ENCODE data around the gene ZNF827.

The ZNF827 gene

DNA sequence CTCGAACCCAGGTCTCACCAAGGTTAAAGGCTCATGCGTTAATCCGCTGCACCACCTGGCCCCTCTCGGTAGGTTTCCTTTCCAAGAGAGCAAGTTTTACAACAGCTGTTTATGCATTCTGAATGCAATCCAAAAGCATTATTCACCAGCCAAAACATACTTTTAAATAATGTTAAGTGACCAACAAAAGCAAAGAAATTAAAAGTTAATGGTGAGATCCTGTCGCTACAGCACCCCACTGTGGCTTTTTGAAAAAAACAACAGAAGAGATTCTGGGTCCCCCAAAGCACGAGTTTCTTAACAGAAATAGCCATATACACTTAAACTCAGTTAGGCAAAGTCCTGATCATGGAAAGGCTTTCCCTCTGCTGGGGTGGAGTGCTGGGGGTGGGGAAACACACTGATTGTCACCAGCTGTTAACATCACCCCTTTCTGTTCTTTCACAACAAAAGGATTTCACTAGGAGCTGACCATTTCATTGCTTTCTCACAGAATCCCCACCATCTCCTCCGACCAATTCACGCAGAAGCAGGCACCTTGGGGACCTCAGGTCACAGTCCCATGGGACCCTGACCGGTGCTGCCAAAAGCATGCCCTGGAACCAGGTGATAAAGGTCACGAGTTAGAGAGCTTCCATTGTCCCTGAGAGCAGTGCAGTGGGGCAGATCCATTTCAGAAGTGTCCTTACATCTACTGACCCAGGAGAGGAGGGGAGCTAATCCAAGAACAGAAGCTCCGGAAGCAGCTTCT, 51.2 kb downstream of the ZNF827 start:
- no peak for DNase-seq

DNA sequence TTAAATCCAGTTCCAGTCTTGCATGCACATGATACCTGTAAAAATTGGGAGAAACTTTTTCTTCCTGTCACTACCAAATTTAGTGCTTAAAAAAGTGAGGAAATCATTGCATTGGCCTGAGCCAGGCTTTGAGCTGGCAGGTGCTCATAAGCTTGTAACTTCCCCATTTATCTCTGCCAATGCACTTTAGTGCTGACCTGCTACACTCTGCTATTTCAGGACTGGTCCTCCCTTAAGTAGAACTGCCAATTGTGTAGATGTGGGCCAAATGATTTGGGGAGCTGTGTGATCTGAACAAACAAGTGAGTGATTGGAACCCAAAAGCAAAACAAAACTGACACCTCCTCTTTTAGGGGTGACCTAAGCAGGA, 51.8 kb downstream of the ZNF827 start:
- no peak for DNase-seq

DNA sequence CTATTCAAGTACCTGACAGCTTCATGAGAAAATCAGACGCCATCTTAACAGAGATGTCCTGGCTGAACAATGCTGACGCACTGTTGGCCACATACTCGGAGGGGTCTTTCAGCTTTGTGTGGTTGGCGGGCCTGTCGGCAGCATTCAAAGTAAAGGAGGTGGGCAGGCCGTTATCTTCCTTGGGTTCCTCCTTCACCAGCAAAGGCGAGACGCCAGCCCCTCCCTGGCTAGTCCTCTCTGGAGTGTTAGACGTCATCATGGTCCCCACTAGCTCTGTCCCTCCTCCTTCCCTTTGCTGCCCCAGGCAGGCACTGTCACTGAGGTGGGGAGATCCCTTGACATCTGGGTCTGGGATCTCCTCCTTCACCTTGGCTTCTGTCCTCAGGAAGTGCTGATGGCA, 53.0 kb downstream of the ZNF827 start:
- no peak for DNase-seq

DNA sequence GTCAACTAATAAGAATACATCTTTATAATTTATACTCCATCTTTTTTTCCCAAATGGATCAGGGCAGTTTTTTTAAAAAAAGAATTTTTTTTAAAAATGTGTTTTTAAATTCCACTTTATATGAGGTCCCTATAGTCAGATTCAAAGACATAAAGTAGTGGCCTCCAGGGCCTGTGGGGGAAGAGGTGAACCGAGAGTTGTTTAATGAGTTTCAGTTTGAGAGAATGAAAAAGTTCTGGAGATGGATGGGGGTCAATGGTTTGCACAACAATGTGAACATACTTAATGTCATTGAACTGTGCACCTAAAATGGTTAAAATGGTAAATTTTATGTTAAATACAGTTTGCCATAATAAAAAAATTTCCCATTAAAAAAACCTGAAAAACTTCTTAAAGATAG, 53.8 kb downstream of the ZNF827 start:
- no peak for DNase-seq

DNA sequence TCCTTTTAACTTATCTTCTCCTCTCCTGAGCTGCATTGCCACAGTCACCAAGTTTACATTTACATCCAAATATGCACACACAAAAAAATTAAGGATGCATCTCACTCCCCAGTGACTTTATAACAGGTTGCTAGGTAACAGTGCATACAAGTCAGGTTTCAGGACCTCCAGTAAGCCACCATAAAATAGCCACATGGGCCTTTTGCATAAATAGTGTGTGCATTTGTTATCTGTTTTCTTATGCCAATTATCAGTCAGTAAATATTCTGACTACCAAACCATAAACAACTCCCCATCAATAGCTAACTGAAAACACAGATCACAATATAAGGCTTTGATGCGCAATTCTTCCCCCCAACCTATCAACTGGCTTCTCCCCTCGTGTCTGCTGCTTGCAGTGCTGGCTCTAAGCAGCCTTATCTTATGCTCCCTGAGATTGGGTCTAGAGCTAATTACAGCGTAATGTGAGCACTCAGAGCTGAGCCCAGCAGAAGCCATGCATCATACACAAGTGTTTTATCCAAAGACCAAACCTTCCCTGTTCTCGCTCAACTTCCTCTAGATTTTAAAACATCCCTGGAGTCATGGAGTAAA, 55.4 kb downstream of the ZNF827 start:
- no peak for DNase-seq

DNA sequence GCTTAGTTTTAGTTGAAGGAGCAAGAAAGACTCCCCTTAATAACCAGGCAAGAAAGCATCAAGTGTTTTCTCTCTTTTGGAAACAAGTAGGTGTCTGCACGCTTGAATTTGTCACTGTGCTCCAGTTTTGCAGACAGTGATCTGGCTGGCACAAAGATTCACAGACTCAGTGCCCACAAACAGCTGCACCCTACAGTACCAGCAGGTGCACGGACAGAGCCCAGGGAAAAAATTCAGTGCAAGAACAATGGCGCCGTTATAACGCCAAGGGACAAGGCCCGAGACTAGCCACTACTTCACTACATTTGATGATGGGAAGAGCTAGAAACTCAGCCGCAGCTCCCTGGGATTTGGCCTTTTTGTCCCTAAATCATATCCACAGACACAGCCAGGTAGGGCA, 56.0 kb downstream of the ZNF827 start:
- no peak for DNase-seq

DNA sequence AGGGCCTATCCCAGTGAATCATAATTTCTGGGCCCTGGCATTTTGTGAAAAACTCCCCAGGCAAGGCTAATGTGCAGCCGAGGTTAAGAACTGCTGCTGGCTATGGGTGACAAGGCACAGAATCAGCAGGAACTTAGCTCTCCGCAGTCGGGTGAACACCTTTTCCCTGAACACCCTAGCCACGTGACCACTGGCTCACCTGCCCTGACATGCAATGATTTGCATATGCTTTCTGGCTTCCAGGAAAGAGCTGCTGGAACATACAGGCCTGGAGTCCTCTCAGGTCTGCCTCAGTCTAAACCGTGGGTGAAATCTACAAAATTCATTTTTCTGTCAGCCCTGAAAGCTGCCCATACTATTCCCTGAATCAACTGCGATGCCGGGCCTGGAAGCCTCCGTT, 56.6 kb downstream of the ZNF827 start:
- no peak for DNase-seq

DNA sequence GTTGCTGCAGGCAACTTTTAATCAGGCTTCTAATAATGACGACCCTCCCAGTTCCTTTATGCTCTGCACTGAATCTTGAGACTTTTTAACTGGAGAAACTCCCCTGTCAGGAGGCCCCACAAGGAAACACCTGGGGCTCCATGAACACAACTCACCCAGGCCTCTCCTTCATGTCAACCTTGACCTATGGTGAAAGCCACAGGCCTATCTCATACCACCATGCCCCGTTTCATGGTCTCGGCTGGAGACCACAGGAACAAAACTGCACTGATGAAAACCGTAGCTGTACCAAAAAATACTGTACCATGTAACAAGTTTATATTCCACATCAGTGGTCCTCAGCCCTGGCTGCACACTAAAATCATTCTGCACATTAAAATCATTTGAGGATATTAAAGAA, 57.0 kb downstream of the ZNF827 start:
- DNase-seq = no peak

DNA sequence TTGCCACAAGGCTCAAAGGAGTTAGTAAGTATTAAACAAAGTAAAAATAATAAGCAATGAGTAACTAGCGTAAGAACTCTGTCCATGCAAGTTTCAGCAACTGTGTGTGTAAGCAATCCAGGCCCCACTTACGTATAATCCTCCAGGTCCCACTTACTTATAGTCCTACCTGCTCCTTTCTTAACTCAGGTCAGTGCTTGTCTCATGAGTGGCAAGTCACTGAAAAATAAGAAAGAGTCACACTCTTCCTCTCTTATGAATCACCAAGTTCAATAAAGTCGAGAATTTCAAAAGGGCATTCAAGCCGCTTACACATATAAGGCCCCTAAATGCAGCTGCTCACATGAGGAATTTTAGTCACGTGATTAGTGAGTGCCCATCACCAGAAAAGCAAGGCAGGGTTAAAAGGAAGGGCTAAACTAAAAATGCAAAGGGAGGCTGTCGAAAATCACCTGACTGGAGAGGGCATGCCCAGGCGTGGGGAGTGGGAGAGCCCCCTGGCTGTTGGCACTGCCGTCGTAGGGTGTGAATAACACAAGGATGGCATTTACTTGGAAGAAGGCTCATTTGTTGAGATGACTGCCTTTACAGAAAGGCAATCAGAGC, 58.2 kb downstream of the ZNF827 start:
- DNase-seq = no peak

DNA sequence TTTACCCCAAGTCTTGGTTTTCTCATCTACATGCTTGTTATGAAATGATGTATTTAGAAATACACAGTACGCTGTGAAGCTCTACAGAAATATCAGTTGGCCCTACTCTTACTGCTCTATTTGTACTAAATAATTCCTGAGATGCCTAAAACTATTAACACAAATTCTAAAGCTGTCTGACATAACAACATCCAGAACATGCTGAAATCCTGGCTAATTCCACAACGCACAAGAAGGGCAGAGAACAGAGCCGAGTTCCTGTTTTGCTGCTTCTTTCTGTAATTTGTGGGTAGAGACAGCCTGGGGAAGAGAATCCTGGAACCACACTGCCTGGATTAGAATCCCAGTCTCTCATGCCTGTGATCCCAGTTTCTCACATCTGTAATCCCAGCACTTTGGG, 59.0 kb downstream of the ZNF827 start:
- DNase-seq = no peak

DNA sequence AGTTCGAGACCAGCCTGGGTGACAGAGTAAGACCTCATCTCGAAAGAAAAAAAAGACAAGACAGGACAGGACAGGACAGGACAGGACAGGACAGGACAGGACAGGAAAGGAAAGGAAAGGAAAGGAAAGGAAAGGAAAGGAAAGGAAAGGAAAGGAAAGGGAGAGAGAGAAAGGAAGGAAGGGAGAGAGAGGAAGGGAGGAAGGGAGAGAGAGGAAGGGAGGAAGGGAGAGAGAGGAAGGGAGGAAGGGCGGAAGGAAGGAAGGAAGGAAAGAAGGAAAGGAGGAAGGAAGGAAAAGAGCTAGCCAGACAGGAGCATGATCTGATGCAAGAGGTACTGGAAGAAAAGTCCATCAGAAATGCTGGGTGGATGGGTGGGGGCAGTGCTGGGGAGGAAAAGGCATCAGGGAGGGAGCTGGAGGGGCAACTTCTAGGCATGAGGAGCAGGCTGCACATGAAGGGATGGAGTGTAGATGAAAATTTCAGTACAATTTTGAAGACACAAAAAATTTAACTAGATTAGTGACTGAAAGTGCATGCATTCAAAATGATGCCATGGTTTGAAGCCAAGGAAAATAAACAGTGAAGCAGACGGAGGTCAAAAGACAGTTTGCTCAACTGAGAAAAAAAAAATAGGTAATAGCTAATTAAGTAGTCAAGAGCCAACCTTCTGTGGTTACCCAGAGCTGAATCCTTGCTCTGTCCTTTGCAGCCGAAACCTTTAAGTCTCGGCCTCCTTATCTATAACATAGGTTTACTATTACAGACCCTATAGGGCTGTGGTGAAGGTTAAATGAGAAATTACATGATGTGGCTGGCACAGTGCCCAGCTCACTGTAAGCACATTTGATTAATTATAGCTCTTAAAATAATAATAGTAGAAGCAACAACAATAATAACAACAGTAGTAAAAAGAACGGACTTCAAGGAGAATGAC, 59.9 kb downstream of the ZNF827 start:
- no peak for DNase-seq

DNA sequence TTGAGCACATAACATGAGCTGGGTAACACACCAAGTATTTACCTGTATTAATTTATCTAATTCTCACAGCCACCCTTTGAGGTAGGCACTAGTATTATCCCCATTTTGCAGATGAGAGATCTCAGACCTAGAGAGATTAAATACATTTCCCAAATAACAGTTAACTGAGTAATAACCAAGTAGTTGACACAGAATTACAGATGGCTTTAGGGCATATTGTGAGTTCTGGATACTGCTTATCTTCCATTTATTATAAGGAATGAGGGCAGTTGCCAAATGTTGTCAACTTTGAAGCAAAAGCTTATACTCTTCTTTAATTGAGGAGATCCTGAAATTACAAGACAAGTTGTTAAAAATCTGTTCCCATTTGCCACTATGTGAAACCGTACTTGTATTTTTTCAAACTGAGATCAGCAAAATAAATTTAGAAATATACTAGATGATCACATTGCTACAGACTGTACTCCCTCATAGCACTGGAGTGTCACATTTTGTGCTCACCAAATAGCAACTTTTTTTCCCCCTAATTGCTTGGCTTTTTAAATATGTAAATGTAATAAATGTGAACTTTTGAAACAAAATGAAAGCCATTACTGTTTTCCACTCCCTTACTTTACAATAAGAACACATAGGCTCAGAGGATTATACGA, 62.0 kb downstream of the ZNF827 start:
- DNase-seq = no peak

DNA sequence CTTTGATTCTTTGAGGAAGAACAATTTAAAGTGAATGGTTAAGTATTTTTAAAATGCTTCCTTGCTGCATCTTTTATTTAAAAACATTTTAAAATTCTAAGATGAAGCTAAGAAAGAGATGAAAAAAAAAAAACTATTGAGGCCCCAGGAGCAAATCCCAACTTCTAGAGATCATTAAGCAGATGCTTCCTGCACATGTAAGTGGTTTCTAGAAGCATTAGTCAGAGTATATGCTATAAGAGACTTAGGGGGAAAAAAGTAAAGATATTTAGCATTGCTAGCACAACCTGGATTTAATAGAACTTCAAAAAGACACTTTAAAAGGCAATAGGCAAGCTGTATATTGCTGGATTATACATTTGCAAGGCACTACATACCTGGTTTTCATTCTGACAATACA, 64.7 kb downstream of the ZNF827 start:
- DNase-seq = no peak

DNA sequence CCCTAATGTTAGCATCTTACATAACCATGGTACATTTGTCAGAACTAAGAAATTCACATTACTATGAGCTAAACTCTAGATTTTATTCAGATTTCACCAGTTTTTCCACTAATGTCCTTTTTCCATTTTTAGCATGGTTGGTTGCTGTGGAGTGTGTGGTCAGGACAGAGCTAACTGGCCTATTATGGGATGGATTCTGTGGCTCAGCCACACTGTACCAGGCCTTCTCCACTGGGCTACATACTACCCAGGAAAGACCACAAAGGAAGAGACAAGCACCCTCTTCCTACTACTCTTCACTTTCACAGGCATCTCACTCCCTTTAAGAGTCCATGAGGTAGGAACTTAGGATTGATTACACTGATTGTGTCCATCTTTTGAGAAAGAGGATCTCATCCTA, 67.4 kb downstream of the ZNF827 start:
- no peak for DNase-seq

DNA sequence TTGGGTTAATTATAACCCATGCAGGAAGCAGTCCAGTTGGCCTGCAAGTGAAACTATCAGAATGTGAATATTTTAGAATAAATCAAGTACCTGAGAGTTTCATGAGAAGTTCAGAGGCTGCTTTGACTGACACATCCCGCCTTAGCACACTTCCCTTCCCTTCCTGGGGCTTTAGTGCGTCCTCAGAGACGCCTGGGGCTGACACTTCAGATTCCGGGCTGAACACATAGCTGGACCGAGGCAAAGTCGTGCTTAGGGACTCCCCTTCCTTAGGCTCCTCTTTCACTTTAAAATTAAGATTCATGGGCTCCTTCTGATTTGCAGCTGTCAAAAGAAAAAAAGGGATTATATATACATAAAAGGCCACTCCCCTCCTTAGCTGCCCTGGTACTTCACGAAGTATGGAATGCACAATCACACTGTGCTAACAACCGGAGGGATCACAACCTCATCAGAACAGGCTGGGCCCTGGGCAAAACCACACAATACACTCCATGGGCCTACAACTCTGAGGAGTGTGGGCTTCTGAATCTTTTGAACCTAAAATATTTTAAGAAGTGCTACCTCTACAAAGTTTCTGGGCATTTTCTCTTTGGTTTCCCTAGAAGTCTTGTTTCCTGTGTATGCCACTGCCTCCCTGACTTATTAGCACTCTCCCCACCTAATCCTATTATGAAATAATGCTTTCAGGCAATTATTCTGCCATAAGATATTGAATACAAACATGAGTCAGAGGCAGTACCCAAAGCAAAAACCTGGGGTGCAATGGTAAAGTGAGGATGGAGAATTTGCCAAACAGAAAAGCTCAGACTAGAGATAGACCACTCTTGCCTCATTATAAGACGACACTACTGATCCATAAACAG, 68.2 kb downstream of the ZNF827 start:
- DNase-seq = no peak

DNA sequence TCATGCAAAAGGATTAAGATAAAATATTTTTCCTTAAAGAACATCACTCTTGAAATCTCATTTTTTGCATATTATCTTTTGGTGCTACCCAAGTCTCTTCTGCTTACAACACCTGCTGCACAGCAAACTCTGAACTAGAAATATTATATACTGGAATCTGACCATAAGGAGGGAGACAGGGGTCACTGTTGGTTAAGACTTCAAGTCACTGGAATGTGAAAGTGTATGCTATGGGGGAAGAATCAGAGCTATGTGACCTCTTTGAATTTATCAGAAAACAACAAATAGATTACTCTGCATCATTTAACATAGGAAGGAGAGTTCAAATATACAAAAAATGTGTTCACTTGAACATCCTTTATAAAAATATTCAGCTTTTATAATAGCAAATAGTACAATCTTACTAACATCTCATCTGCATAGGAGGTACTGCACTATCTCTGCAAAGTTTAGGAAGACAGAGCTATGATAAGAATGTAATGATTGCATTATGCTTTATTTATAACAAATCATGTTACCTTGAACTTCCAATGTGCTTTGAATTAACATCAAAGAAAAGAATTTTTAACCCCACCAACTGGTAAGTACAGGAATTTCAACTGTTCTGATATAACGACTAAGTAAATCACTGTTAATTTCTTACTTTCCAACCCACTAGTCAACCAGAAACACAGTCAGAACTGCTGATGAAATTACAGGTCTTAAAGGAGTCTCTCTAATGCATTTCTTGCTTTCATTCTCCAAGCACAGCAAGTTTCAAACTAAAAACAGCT, 69.8 kb downstream of the ZNF827 start:
- no peak for DNase-seq

DNA sequence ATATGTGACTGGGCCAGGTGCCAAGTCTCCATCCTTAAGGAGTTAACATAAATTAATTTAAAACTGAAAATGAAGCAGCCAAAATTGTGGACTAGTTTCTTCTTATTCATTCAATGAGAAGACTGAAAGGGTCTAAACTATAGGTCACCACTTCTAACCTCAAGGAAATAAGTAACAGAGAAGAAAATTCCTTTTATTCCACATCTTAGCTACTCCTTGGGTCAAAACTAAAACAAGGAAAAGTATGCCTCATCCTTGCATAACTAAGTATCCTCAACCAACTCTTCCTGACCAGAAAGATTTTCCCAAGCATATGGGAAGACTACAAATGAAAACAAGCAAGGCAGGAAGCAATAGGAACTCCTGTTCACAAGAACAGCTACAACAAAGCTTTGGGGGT, 71.2 kb downstream of the ZNF827 start:
- DNase-seq = no peak

DNA sequence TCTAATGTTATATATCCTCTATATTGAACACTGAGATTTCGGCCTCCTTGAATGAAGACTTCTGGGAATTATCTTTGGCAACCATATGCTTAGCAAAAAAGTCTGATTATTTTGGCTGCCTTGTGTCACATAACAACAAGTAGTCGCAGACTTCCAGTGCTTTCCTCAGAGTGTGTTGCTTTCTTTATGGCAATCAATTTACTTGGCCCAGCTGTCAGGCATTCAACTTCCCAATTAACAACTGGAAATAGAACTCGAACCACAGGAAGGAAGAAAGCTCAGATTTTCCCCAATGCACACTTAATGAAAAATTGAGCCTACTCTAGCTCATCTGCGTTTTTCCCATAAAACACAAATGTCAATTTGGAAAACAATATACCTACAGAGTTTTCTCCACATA, 71.6 kb downstream of the ZNF827 start:
- no peak for DNase-seq

DNA sequence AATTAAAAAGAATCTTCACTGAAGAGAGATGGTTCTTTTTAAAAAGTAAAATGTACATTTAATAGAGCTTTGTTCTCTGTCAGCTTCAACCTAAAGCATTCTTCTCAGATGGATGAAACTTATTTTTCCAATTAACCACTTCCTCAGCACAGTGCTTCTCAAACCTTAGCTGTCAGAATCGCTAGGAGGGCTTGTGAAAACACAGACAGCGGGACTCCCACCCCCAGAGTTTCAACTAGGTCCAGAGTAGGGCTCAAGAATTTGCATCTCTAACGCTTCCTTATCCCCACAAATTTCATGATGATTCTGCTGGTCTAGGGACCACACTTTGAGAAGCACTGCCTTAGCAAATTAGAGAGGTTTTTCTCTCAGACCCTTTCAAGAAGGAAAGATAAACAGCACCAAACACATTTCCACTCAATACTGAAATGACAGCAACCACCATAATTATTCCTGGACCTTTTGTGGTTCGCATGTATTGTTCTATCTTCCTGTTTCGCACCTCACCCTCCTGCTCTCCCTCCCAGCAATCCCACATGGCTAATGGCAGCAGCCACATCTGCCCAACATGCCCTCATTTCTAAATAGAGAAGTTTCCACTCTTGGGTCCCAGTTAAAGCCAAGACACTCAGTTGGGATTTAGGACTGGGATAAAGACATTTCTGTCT, 73.2 kb downstream of the ZNF827 start:
- no peak for DNase-seq

DNA sequence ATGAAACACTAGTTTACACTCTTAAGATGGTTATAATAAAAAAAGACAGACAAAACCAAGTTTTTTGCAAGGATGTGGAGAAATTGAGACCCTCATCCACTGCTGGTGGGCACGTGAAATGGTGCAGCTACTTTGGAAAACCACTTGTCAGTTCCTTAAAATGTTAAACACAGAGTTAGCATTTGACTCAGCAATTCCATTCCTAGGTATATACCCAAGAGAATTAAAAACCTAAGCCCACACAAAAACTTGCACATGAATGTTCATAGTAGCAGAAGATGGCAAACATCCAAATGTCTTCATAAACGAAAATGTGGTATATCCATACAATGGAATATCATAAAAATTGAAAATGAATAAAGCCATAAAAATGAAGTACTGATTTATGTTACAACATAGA, 75.4 kb downstream of the ZNF827 start:
- DNase-seq = no peak
